MM.1S (cell line): ENCODE measurements around the gene GID8.
"Not testable (repeated sequence)": the region's sequence is repeated elsewhere in the genome, so short reads cannot be mapped to it uniquely, and the experiment has no call there.

ENCODE experiments used
- DNase-seq: peaks from one replicate; pipeline ENCODE4 v3.0.0-alpha.2; 2015
- H2AFZ ChIP-seq: fragments of 300-600 bp; sonication (generic); 2 replicates; pipeline ENCODE4 v1.6.0; 2016; ENCODE audit warnings: antibody characterized with exemption, low read length
- H3F3A ChIP-seq: fragments of 300-600 bp; sonication (generic); 2 replicates; pipeline ENCODE4 v1.6.1; 2016; ENCODE audit warnings: mild to moderate bottlenecking, antibody characterized with exemption, low read length, moderate library complexity, mixed read lengths; ENCODE audit not compliant: insufficient read depth
- H3K27ac ChIP-seq: fragments of 300-600 bp; sonication (generic); 2 replicates; pipeline ENCODE4 v1.5.1; 2016; ENCODE audit warnings: mild to moderate bottlenecking, low read length
- H3K27me3 ChIP-seq: fragments of 300-600 bp; sonication (generic); replicated peaks from 2 replicates; pipeline ENCODE4 v1.6.0; 2016; ENCODE audit warnings: low read length; ENCODE audit not compliant: insufficient read depth
- H3K36me3 ChIP-seq: fragments of 300-600 bp; sonication (generic); replicated peaks from 2 replicates; pipeline ENCODE4 v1.6.1; 2016; ENCODE audit warnings: mild to moderate bottlenecking, low read length, mixed read lengths; ENCODE audit not compliant: insufficient read depth
- H3K4me1 ChIP-seq: fragments of 300-600 bp; sonication (generic); 2 replicates; pipeline ENCODE4 v1.6.1; 2016; ENCODE audit warnings: low read length, mixed read lengths
- H3K4me2 ChIP-seq: fragments of 300-600 bp; sonication (generic); 2 replicates; pipeline ENCODE4 v1.6.0; 2016; ENCODE audit warnings: low read depth, low read length
- H3K4me3 ChIP-seq: fragments of 300-600 bp; sonication (generic); 2 replicates; pipeline ENCODE4 v1.5.1; 2016; ENCODE audit warnings: low read length, mixed read lengths
- H3K79me2 ChIP-seq: fragments of 300-600 bp; sonication (generic); 2 replicates; pipeline ENCODE4 v1.6.1; 2016; ENCODE audit warnings: mixed run types, low read length, mixed read lengths
- H3K9ac ChIP-seq: fragments of 300-600 bp; sonication (generic); 2 replicates; pipeline ENCODE4 v1.6.1; 2016; ENCODE audit warnings: low read length, mixed read lengths
- H3K9me2 ChIP-seq: fragments of 300-600 bp; sonication (generic); replicated peaks from 2 replicates; pipeline ENCODE4 v1.6.1; 2016; ENCODE audit warnings: mild to moderate bottlenecking, low read length, mixed read lengths; ENCODE audit not compliant: insufficient read depth
- H3K9me3 ChIP-seq: fragments of 300-600 bp; sonication (generic); replicated peaks from 2 replicates; pipeline ENCODE4 v1.6.1; 2016; ENCODE audit warnings: mild to moderate bottlenecking, low read length, mixed read lengths; ENCODE audit not compliant: insufficient read depth
- H4K20me1 ChIP-seq: fragments of 300-600 bp; sonication (generic); 2 replicates; pipeline ENCODE4 v1.6.1; 2016; ENCODE audit warnings: mild to moderate bottlenecking, low read length, moderate library complexity, mixed read lengths; ENCODE audit not compliant: insufficient read depth
- EZH2 ChIP-seq: fragments of 300-600 bp; sonication (generic); optimal IDR thresholded peaks from 2 replicates; pipeline ENCODE3; 2017; ENCODE audit warnings: low read depth, mild to moderate bottlenecking, antibody characterized with exemption, low read length, mixed read lengths
- EZH2phosphoT487 ChIP-seq: fragments of 300-600 bp; sonication (generic); IDR thresholded peaks from 2 replicates; pipeline ENCODE4 v1.6.1; 2018; ENCODE audit warnings: antibody characterized with exemption, low read length
- TF ChIP-seq, protein P1 (sequence below): fragments of 300-600 bp; sonication (generic); IDR thresholded peaks from 2 replicates; pipeline ENCODE4 v1.5.1; 2016; ENCODE audit warnings: antibody characterized with exemption, low read length, mixed read lengths

The GID8 gene

DNA sequence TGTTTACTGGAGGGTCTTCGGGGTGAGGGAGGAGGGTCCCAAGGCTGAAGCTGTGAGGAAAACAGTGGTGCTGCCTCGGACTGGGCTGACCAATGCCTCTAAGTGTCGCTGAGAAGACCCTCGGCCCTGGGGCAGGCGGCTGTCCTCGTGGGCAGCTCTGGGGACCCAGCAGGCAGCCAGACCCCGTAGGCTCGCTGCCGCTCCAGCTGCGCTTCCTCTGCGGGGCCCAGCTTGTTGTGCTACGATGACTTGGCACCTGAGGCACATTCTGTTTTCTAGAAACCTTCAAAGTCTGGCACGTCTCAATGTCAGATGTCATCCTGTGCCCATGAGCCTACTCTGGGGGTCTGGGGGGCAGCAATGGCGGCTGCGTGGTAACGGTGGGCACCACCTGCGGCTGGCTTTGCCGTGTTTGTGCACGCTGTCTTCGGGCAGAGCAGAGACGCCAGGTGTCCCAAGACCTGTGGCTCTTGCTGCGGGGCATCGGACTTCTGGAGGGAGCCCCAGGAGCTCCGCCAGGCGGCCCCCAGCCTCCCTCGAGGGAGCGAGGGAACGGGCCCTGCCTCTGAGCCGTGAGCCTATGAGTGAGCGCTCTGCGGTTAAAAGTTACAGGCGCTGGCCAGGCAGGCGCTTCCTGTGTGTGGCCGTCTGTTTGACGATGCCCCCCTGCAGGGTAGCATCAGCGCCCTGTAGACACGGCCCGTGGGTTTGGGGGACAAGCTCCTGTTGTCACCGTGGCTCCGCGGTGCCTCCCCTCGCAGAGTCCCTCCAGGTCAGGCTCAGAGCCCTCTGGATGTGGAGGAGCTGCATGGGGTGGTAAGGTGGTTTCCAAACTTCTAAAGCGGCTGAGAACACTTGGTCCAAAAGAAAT, 21.4 kb downstream of the GID8 start:
- no peaks in the 10 kb centered on the region for H4K20me1 ChIP-seq
- 0 out of 2 replicates have a peak, but pooled peaks cover 4% of the 10 kb centered on the region for H3K4me1 ChIP-seq
- no peak overlapping the region for H3K4me2 ChIP-seq
- H2AFZ ChIP-seq = no peak overlapping the region
- TF ChIP-seq EZH2phosphoT487 (no peak), EZH2 (no peak)
- TF ChIP-seq, protein P1, sequence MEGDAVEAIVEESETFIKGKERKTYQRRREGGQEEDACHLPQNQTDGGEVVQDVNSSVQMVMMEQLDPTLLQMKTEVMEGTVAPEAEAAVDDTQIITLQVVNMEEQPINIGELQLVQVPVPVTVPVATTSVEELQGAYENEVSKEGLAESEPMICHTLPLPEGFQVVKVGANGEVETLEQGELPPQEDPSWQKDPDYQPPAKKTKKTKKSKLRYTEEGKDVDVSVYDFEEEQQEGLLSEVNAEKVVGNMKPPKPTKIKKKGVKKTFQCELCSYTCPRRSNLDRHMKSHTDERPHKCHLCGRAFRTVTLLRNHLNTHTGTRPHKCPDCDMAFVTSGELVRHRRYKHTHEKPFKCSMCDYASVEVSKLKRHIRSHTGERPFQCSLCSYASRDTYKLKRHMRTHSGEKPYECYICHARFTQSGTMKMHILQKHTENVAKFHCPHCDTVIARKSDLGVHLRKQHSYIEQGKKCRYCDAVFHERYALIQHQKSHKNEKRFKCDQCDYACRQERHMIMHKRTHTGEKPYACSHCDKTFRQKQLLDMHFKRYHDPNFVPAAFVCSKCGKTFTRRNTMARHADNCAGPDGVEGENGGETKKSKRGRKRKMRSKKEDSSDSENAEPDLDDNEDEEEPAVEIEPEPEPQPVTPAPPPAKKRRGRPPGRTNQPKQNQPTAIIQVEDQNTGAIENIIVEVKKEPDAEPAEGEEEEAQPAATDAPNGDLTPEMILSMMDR = no peak
- no peaks in the 10 kb centered on the region for H3K36me3 ChIP-seq
- H3K9me2 ChIP-seq = no peaks in the 10 kb centered on the region
- H3K9ac ChIP-seq = no peak overlapping the region
- H3F3A ChIP-seq = no peaks in the 10 kb centered on the region
- H3K27ac ChIP-seq = no peak overlapping the region
- no peak for DNase-seq
- no peaks in the 10 kb centered on the region for H3K79me2 ChIP-seq
- H3K9me3 ChIP-seq = no peaks in the 10 kb centered on the region
- no peak overlapping the region for H3K4me3 ChIP-seq
- H3K27me3 ChIP-seq = peaks cover 49% of the 10 kb centered on the region

DNA sequence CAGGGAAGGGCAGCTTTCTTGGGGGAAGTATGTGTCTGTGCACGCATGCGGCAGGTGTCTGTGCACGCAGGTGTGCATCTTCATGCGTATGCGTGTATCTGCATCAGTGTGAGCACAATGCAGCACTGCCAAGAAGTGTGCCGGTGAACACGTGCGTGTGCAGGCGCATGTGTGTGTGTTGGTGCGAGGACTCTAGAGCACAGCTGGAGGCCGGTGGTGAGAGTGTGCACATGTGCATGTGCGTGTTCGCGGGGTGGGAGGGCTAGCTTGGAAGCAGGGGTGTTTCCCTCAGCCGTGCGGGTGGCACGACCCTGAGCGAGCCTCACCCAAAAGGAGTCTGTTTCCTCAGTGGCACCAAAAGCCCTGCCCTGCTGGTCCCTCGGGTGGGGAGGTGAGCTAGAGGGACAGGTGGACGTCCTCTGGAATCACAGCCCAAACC, 22.1 kb downstream of the GID8 start:
- Histone ChIP-seq H3K36me3 (no peaks in the 10 kb centered on the region), H2AFZ (no peak overlapping the region), H3K4me2 (no peak overlapping the region), H3K4me3 (no peak overlapping the region), H3K9me3 (no peaks in the 10 kb centered on the region), H4K20me1 (no peaks in the 10 kb centered on the region), H3K27me3 (peaks cover 55% of the 10 kb centered on the region), H3K4me1 (no peaks in the 10 kb centered on the region), H3K9me2 (no peaks in the 10 kb centered on the region), H3F3A (no peaks in the 10 kb centered on the region), H3K79me2 (no peaks in the 10 kb centered on the region), H3K9ac (no peak overlapping the region), H3K27ac (no peak overlapping the region)
- DNase-seq = no peak
- TF ChIP-seq EZH2 = no peak
- TF ChIP-seq EZH2phosphoT487 = no peak
- TF ChIP-seq, protein P1 = no peak

DNA sequence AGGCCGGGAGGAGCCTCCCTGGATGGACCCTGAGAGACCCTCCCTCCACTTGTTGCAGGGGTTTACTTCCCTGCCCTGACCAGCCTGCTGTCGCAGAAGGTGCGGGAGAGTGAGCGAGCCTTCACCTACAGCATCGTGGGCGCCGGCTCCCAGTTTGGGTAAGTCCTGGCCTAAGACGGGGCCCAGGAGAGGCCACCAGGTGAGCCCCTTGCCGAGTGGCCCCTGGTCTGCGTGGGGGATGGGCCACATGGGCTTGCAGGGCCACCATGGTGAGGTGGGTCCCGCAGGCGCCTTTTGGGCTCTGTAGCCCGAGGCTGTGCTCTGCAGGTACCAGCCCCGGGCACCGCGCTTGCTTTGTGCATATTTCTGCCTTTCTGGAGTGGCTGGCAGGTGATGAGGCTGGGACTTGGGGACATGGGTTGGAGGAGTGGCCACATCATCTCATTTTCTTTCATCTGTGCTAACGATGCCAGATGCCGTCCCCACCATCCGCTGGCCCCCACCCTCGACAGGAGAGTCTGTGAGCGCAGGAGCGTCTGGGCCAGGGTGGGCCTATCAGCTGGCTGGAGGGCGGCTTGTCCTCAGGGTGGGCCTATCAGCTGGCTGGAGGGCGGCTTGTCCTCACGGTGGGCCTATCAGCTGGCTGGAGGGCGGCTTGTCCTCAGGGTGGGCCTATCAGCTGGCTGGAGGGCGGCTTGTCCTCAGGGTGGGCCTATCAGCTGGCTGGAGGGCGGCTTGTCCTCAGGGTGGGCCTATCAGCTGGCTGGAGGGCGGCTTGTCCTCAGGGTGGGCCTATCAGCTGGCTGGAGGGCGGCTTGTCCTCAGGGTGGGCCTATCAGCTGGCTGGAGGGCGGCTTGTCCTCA, 22.7 kb downstream of the GID8 start:
- H3F3A ChIP-seq, H3K9me3 ChIP-seq, H3K79me2 ChIP-seq, H3K27ac ChIP-seq, H3K4me2 ChIP-seq, DNase-seq, H2AFZ ChIP-seq, H3K4me1 ChIP-seq, H3K36me3 ChIP-seq, H3K4me3 ChIP-seq, H3K9me2 ChIP-seq, H3K9ac ChIP-seq, H4K20me1 ChIP-seq: not testable (repeated sequence)
- H3K27me3 ChIP-seq = peaks cover 62% of the 10 kb centered on the region
